ENCODE data around the gene IDI1. TPM values are rescaled to one million over a fixed set of nuclear protein-coding genes. Genes with fewer than 3 reads are reported as not detected.

Gene IDI1
- total RNA-seq, 3 donors from 2014 or later = 26.2 to 48.4 (median 45.1) TPM

- Histone ChIP-seq H3K36me3 (no peaks in the 10 kb centered on the region), H3K4me1 (no peaks in the 10 kb centered on the region), H3K27ac (no peak overlapping the region), H3K4me3 (no peak overlapping the region), H3K27me3 (no peaks in the 10 kb centered on the region), H3K9me3 (no peaks in the 10 kb centered on the region)
- intact Hi-C loops (cut with DNase I; ENCODE audit: low total_unique reads) = no loop called here
- TF ChIP-seq POLR2A (IDR thresholded peaks at IDR 0.05) (no peak), POLR2AphosphoS5 (IDR thresholded peaks at IDR 0.05) (no peak), CTCF (IDR thresholded peaks at IDR 0.05) (no peak)
- DNase-seq (ENCODE audit: low spot score in 2 of 2) = no peak
Measured at GRCh38 chr10:1085258-1085657, 36.3 kb upstream of the IDI1 start.

- Histone ChIP-seq H3K27me3 (no peaks in the 10 kb centered on the region), H3K4me3 (no peak overlapping the region), H3K27ac (no peak overlapping the region), H3K36me3 (no peaks in the 10 kb centered on the region), H3K4me1 (no peaks in the 10 kb centered on the region), H3K9me3 (no peaks in the 10 kb centered on the region)
- no peak for DNase-seq (ENCODE audit: low spot score in 2 of 2)
- no peak for TF ChIP-seq POLR2A (IDR thresholded peaks at IDR 0.05)
- TF ChIP-seq POLR2AphosphoS5 (IDR thresholded peaks at IDR 0.05) = no peak
- TF ChIP-seq CTCF (IDR thresholded peaks at IDR 0.05) = no peak
- intact Hi-C loops (cut with DNase I; ENCODE audit: low total_unique reads) = no loop called here
Measured at GRCh38 chr10:1084011-1084950, 35.4 kb upstream of the IDI1 start.

- H3K9me3 ChIP-seq = no peaks in the 10 kb centered on the region
- DNase-seq (ENCODE audit: low spot score in 2 of 2) = no peak
- intact Hi-C loops (cut with DNase I; ENCODE audit: low total_unique reads) = no loop called here
- no peaks in the 10 kb centered on the region for H3K4me1 ChIP-seq
- no peaks in the 10 kb centered on the region for H3K36me3 ChIP-seq
- H3K4me3 ChIP-seq = no peak overlapping the region
- no peak overlapping the region for H3K27ac ChIP-seq
- no peaks in the 10 kb centered on the region for H3K27me3 ChIP-seq
- no peak for TF ChIP-seq POLR2AphosphoS5 (IDR thresholded peaks at IDR 0.05)
- no peak for TF ChIP-seq CTCF (IDR thresholded peaks at IDR 0.05)
Measured at GRCh38 chr10:1083581-1083980, 34.7 kb upstream of the IDI1 start.

GRCh38 chr10:1078668-1079067 is 29.7 kb upstream of the IDI1 start:
- Histone ChIP-seq H3K27ac (no peak overlapping the region), H3K4me1 (no peaks in the 10 kb centered on the region), H3K4me3 (no peak overlapping the region), H3K36me3 (no peaks in the 10 kb centered on the region), H3K9me3 (no peaks in the 10 kb centered on the region), H3K27me3 (no peaks in the 10 kb centered on the region)
- TF ChIP-seq CTCF (IDR thresholded peaks at IDR 0.05) (no peak), POLR2A (IDR thresholded peaks at IDR 0.05) (no peak), POLR2AphosphoS5 (IDR thresholded peaks at IDR 0.05) (no peak)
- intact Hi-C loops (cut with DNase I; ENCODE audit: low total_unique reads) = loop anchor here (10.0 kb wide), 1 partner anchor 146 kb away; no protein-coding TSS in a partner anchor
- DNase-seq (ENCODE audit: low spot score in 2 of 2) = no peak

GRCh38 chr10:1074748-1075308 is 25.9 kb upstream of the IDI1 start:
- Histone ChIP-seq H3K27ac (no peak overlapping the region), H3K4me3 (no peak overlapping the region), H3K27me3 (no peaks in the 10 kb centered on the region), H3K9me3 (no peaks in the 10 kb centered on the region), H3K36me3 (no peaks in the 10 kb centered on the region), H3K4me1 (no peaks in the 10 kb centered on the region)
- TF ChIP-seq POLR2A (IDR thresholded peaks at IDR 0.05) = no peak
- TF ChIP-seq POLR2AphosphoS5 (IDR thresholded peaks at IDR 0.05) = no peak
- no peak for TF ChIP-seq CTCF (IDR thresholded peaks at IDR 0.05)
- no peak for DNase-seq (ENCODE audit: low spot score in 2 of 2)
- intact Hi-C loops (cut with DNase I; ENCODE audit: low total_unique reads) = loop anchor here (10.0 kb wide), 1 partner anchor 150 kb away; no protein-coding TSS in a partner anchor
